ENCODE measurements around the gene CERK. TPM values are rescaled to one million over a fixed set of nuclear protein-coding genes. Genes with fewer than 3 reads are reported as not detected.

CERK gene
- polyA plus RNA-seq, 1 of the 3 experiments (the other 2 are of a cell fraction), result 32.6 TPM

DNA sequence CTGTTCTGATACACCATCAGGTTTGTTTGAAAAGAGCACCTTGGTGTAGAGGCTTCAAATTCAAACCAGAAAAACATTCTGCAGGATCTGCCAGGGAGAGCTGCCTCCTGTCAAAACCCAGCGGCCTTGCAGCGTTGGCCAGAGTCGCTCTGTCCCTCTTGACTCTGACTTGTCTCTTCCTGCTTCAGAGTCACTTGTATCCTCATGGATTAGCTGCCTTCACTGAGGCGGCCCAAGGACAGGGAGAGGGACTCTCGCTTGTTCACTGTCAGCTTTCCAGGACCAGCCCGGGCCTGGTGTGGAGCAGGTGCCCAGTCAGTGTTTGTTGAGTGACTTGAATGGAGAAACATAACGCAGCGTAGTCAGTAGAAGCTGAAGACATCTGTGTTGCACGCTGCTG, 42.4 kb upstream of the CERK start (continued):
- TF ChIP-seq, protein P1, sequence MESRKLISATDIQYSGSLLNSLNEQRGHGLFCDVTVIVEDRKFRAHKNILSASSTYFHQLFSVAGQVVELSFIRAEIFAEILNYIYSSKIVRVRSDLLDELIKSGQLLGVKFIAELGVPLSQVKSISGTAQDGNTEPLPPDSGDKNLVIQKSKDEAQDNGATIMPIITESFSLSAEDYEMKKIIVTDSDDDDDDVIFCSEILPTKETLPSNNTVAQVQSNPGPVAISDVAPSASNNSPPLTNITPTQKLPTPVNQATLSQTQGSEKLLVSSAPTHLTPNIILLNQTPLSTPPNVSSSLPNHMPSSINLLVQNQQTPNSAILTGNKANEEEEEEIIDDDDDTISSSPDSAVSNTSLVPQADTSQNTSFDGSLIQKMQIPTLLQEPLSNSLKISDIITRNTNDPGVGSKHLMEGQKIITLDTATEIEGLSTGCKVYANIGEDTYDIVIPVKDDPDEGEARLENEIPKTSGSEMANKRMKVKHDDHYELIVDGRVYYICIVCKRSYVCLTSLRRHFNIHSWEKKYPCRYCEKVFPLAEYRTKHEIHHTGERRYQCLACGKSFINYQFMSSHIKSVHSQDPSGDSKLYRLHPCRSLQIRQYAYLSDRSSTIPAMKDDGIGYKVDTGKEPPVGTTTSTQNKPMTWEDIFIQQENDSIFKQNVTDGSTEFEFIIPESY (IDR thresholded peaks at IDR 0.05; ENCODE audit: borderline replicate concordance, low read depth), result no peak
- TF ChIP-seq POLR2AphosphoS5 (IDR thresholded peaks at IDR 0.05; ENCODE audit: low read depth, low read length) (no peak), TCF12 (IDR thresholded peaks at IDR 0.05) (no peak)

DNA sequence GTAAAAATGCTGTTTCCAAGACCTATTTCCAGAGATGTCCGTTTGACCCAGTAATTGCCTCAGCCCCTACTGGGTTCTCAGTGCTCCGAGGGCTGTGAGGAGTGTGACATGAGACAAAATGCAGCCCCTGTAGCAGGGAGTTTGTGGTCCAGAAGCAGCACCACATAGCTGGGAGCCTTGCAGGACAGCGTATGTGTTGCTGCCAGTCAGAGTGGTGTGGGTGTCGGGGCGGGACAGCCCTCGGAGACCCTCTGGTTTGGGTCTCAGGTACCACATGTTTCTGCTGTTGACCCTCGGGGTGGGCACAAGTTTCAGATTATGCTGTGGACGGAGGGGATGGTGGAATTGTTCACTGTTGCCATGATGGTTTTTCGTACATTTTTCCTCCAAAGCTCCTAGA, 41.6 kb upstream of the CERK start:
- no peaks in the 10 kb centered on the region for H3K36me3 ChIP-seq (replicated peaks in 1 of 2; ENCODE audit: control insufficient read depth in 1 of 2, insufficient read depth in 2 of 2, low read length in 1 of 2)
- peaks cover 44% of the 10 kb centered on the region for H4K20me1 ChIP-seq (ENCODE audit: insufficient read depth)
- peaks cover 0 to 1% of the 10 kb centered on the region in 2 experiments; a peak in 1 of 4 replicates for H3K4me1 ChIP-seq (ENCODE audit: control insufficient read depth in 1 of 2, insufficient read depth in 2 of 2, low read depth in 1 of 2, low read length in 1 of 2)
- no peak for TF ChIP-seq MXI1 (IDR thresholded peaks at IDR 0.05; ENCODE audit: low read depth, low read length)
- TF ChIP-seq, protein P2, sequence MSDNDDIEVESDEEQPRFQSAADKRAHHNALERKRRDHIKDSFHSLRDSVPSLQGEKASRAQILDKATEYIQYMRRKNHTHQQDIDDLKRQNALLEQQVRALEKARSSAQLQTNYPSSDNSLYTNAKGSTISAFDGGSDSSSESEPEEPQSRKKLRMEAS (IDR thresholded peaks at IDR 0.05; ENCODE audit: low read depth), result no peak
- TF ChIP-seq, protein P3, sequence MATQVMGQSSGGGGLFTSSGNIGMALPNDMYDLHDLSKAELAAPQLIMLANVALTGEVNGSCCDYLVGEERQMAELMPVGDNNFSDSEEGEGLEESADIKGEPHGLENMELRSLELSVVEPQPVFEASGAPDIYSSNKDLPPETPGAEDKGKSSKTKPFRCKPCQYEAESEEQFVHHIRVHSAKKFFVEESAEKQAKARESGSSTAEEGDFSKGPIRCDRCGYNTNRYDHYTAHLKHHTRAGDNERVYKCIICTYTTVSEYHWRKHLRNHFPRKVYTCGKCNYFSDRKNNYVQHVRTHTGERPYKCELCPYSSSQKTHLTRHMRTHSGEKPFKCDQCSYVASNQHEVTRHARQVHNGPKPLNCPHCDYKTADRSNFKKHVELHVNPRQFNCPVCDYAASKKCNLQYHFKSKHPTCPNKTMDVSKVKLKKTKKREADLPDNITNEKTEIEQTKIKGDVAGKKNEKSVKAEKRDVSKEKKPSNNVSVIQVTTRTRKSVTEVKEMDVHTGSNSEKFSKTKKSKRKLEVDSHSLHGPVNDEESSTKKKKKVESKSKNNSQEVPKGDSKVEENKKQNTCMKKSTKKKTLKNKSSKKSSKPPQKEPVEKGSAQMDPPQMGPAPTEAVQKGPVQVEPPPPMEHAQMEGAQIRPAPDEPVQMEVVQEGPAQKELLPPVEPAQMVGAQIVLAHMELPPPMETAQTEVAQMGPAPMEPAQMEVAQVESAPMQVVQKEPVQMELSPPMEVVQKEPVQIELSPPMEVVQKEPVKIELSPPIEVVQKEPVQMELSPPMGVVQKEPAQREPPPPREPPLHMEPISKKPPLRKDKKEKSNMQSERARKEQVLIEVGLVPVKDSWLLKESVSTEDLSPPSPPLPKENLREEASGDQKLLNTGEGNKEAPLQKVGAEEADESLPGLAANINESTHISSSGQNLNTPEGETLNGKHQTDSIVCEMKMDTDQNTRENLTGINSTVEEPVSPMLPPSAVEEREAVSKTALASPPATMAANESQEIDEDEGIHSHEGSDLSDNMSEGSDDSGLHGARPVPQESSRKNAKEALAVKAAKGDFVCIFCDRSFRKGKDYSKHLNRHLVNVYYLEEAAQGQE (IDR thresholded peaks at IDR 0.05; ENCODE audit: low read depth, low read length), result no peak
- TF ChIP-seq FOSL2 (IDR thresholded peaks at IDR 0.05; ENCODE audit: borderline replicate concordance, low read depth), result no peak
- TF ChIP-seq, protein P1 (IDR thresholded peaks at IDR 0.05; ENCODE audit: borderline replicate concordance, low read depth), result no peak
- no peak for TF ChIP-seq RAD21 (IDR thresholded peaks at IDR 0.05; ENCODE audit: low read length)
- no peak for TF ChIP-seq TCF12 (IDR thresholded peaks at IDR 0.05)
- no peak for TF ChIP-seq RCOR1 (IDR thresholded peaks at IDR 0.05; ENCODE audit: low read length)
- no peak for TF ChIP-seq TAF1 (IDR thresholded peaks at IDR 0.05; ENCODE audit: borderline replicate concordance, low read depth, low read length)
- H3K9me3 ChIP-seq, result no peaks in the 10 kb centered on the region
- H3K9me2 ChIP-seq, result no peaks in the 10 kb centered on the region
- H3K79me2 ChIP-seq (ENCODE audit: insufficient read depth), result peaks cover 80% of the 10 kb centered on the region
- WGBS (ENCODE audit: low lambda C conversion rate), result 93% methylated on average over 9 of the region's 9 CpGs
- no peak overlapping the region for H3K4me3 ChIP-seq (ENCODE audit: low read depth in 2 of 2, low read length in 1 of 2)
- no peak for DNase-seq
- H3K27ac ChIP-seq (ENCODE audit: low read depth in 2 of 2, low read length in 1 of 2), result no peak overlapping the region
- CTCF ChIA-PET, result interaction anchor here (0.8 to 2.1 kb wide), 4 partner anchors 19 to 216 kb away, joined by 3 to 13 read pairs (median 4); no protein-coding TSS in a partner anchor
- H3K4me2 ChIP-seq, result no peak overlapping the region
- no peak overlapping the region for H2AFZ ChIP-seq (ENCODE audit: low read depth)
- POLR2A ChIA-PET, result no interaction called here
- H3F3A ChIP-seq (replicated peaks; ENCODE audit: insufficient read depth), result no peaks in the 10 kb centered on the region
- no peak overlapping the region for H3K9ac ChIP-seq
- no peaks in the 10 kb centered on the region for H3K27me3 ChIP-seq (ENCODE audit: insufficient read depth)
